WTC11 (cell line): ENCODE data around the gene CRELD2. TPM values are rescaled to one million over a fixed set of nuclear protein-coding genes. Genes with fewer than 3 reads are reported as not detected.

Source experiments
- ATAC-seq: fragments of 200-7000 bp; cut with Tn5 transposase; 2 replicates; pipeline ENCODE4 v1.10.0; 2021; ENCODE audit warnings: mild to moderate bottlenecking, moderate library complexity
- CTCF ChIA-PET: fragments of 300-600 bp; sonication (Branson Sonifier 250); formaldehyde crosslinking; loops from one replicate; lab custom pipeline; 2021; ENCODE audit warnings: antibody characterized with exemption; lab: Charles Lee
- POLR2A ChIA-PET: fragments of 350-600 bp; sonication (Branson Sonifier 250); formaldehyde crosslinking; loops from one replicate; lab custom pipeline; 2021; ENCODE audit warnings: antibody characterized with exemption; lab: Charles Lee
- DNase-seq: peaks from one replicate; pipeline ENCODE4 v3.0.0; 2021; ENCODE audit warnings: low spot score
- H3K27ac Mint-ChIP-seq: 2 replicates; pipeline ENCODE4 v1.8.0; 2021; ENCODE audit warnings: mixed read lengths
- H3K27me3 Mint-ChIP-seq: 2 replicates; pipeline ENCODE4 v1.8.0; 2021; ENCODE audit warnings: low read depth, mild to moderate bottlenecking, moderate library complexity, mixed read lengths
- H3K36me3 Mint-ChIP-seq: 2 replicates; pipeline ENCODE4 v1.8.0; 2021; ENCODE audit warnings: mixed read lengths
- H3K4me1 Mint-ChIP-seq: 2 replicates; pipeline ENCODE4 v1.8.0; 2022; ENCODE audit warnings: mixed read lengths
- H3K4me3 Mint-ChIP-seq: 2 replicates; pipeline ENCODE4 v1.8.0; 2021; ENCODE audit warnings: mild to moderate bottlenecking, moderate library complexity, mixed read lengths
- H3K9me3 Mint-ChIP-seq: 2 replicates; pipeline ENCODE4 v1.8.0; 2021; ENCODE audit warnings: mixed read lengths
- ATF1 ChIP-seq: sonication (generic); formaldehyde crosslinking; IDR thresholded peaks from 2 replicates; pipeline ENCODE4 v1.8.1; 2023; ENCODE audit warnings: mild to moderate bottlenecking, moderate library complexity, missing genetic modification reagents
- HMGA2 ChIP-seq: fragments of 250-450 bp; sonication (Bioruptor Pico); IDR thresholded peaks from 2 replicates; pipeline ENCODE4 v1.4.0; 2021; ENCODE audit warnings: mild to moderate bottlenecking, moderate library complexity
- MYBL2 ChIP-seq: sonication (generic); formaldehyde crosslinking; IDR thresholded peaks from 2 replicates; pipeline ENCODE4 v1.8.1; 2023; ENCODE audit warnings: mild to moderate bottlenecking, moderate library complexity, missing genetic modification reagents
- NR2C2 ChIP-seq: sonication (generic); formaldehyde crosslinking; IDR thresholded peaks from 2 replicates; pipeline ENCODE4 v1.8.0; 2022; ENCODE audit warnings: mild to moderate bottlenecking, missing genetic modification reagents
- TEAD1 ChIP-seq: sonication (generic); formaldehyde crosslinking; IDR thresholded peaks from 2 replicates; pipeline ENCODE4 v1.8.0; 2022; ENCODE audit warnings: mild to moderate bottlenecking, missing genetic modification reagents
- ZNF219 ChIP-seq: sonication (generic); formaldehyde crosslinking; IDR thresholded peaks from 2 replicates; pipeline ENCODE4 v1.8.0; 2023; ENCODE audit warnings: missing genetic modification reagents, mild to moderate bottlenecking, borderline replicate concordance
- ZNF232 ChIP-seq: sonication (generic); formaldehyde crosslinking; IDR thresholded peaks from 2 replicates; pipeline ENCODE4 v1.8.0; 2022; ENCODE audit warnings: mild to moderate bottlenecking, missing genetic modification reagents
- total RNA-seq: library from RNA; stranded (reverse); gene quantifications from 3 replicates; pipeline ENCODE4 v1.2.3, GENCODE V29; 2021
- TF ChIP-seq, protein P1 (sequence below): sonication (generic); formaldehyde crosslinking; IDR thresholded peaks from 2 replicates; pipeline ENCODE4 v1.8.0; 2022; ENCODE audit warnings: missing genetic modification reagents
- TF ChIP-seq, protein P2 (sequence below): fragments of 250-450 bp; sonication (Bioruptor Pico); conservative IDR thresholded peaks from 2 replicates; pipeline ENCODE4 v1.9.0; 2021; ENCODE audit warnings: mild to moderate bottlenecking
- TF ChIP-seq, protein P3 (sequence below): fragments of 250-450 bp; sonication (Bioruptor Pico); IDR thresholded peaks from 2 replicates; pipeline ENCODE4 v1.9.0; 2021; ENCODE audit warnings: mild to moderate bottlenecking
- TF ChIP-seq, protein P4 (sequence below): sonication (generic); formaldehyde crosslinking; IDR thresholded peaks from 2 replicates; pipeline ENCODE4 v1.8.0; 2022; ENCODE audit warnings: mild to moderate bottlenecking, missing genetic modification reagents
- TF ChIP-seq, protein P5 (sequence below): sonication (generic); formaldehyde crosslinking; IDR thresholded peaks from 2 replicates; pipeline ENCODE4 v1.8.0; 2023; ENCODE audit warnings: missing genetic modification reagents
- TF ChIP-seq, protein P6 (sequence below): sonication (generic); formaldehyde crosslinking; IDR thresholded peaks from 2 replicates; pipeline ENCODE4 v1.8.1; 2022; ENCODE audit warnings: low read depth, mild to moderate bottlenecking, moderate library complexity, missing genetic modification reagents, borderline replicate concordance
- TF ChIP-seq, protein P7 (sequence below): sonication (generic); formaldehyde crosslinking; IDR thresholded peaks from 2 replicates; pipeline ENCODE4 v1.8.1; 2022; ENCODE audit warnings: mild to moderate bottlenecking, missing genetic modification reagents, moderate library complexity, borderline replicate concordance
- TF ChIP-seq, protein P8 (sequence below): sonication (generic); formaldehyde crosslinking; IDR thresholded peaks from 2 replicates; pipeline ENCODE4 v1.8.0; 2022; ENCODE audit warnings: mild to moderate bottlenecking, missing genetic modification reagents
- TF ChIP-seq, protein P9 (sequence below): sonication (generic); formaldehyde crosslinking; IDR thresholded peaks from 2 replicates; pipeline ENCODE4 v1.8.1; 2023; ENCODE audit warnings: mild to moderate bottlenecking, missing genetic modification reagents, moderate library complexity
- TF ChIP-seq, protein P10 (sequence below): sonication (generic); formaldehyde crosslinking; IDR thresholded peaks from 2 replicates; pipeline ENCODE4 v1.8.1; 2022; ENCODE audit warnings: mild to moderate bottlenecking, moderate library complexity, missing genetic modification reagents

The CRELD2 gene
- total RNA-seq, 1 experiment from 2014 or later = 42.8 TPM

DNA sequence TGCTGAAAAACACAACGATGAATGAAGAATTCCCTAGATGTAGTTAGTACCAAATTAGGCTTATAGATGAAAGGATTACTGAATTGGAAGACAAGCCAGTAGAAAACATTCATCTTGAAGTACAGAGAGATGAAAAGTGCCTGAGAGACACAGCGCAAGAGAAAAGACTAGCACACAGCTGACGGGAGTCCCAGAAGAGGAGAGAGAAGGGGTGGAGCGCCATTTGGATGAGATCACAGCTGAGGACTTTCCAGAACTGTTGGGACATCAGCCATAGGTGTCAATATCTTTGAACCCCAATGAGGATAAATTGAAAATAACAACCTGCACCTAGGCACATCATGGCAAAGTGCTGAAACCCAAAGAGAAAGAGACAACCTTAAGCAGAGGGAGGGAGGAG, 25.4 kb upstream of the CRELD2 start:
- Mint-ChIP-seq H3K27ac (no peak overlapping the region), H3K4me1 (no peaks in the 10 kb centered on the region), H3K4me3 (no peak overlapping the region), H3K36me3 (peaks cover 72% of the 10 kb centered on the region), H3K9me3 (peaks cover 51% of the 10 kb centered on the region), H3K27me3 (peaks cover 3% of the 10 kb centered on the region)
- ChIA-PET CTCF (no interaction called here), POLR2A (no interaction called here)
- ATAC-seq (no peak), DNase-seq (no peak)
- TF ChIP-seq, protein P1, sequence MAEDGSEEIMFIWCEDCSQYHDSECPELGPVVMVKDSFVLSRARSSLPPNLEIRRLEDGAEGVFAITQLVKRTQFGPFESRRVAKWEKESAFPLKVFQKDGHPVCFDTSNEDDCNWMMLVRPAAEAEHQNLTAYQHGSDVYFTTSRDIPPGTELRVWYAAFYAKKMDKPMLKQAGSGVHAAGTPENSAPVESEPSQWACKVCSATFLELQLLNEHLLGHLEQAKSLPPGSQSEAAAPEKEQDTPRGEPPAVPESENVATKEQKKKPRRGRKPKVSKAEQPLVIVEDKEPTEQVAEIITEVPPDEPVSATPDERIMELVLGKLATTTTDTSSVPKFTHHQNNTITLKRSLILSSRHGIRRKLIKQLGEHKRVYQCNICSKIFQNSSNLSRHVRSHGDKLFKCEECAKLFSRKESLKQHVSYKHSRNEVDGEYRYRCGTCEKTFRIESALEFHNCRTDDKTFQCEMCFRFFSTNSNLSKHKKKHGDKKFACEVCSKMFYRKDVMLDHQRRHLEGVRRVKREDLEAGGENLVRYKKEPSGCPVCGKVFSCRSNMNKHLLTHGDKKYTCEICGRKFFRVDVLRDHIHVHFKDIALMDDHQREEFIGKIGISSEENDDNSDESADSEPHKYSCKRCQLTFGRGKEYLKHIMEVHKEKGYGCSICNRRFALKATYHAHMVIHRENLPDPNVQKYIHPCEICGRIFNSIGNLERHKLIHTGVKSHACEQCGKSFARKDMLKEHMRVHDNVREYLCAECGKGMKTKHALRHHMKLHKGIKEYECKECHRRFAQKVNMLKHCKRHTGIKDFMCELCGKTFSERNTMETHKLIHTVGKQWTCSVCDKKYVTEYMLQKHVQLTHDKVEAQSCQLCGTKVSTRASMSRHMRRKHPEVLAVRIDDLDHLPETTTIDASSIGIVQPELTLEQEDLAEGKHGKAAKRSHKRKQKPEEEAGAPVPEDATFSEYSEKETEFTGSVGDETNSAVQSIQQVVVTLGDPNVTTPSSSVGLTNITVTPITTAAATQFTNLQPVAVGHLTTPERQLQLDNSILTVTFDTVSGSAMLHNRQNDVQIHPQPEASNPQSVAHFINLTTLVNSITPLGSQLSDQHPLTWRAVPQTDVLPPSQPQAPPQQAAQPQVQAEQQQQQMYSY (CRISPR knock-in tag) = no peak
- TF ChIP-seq ZNF232 = no peak
- TF ChIP-seq, protein P2, sequence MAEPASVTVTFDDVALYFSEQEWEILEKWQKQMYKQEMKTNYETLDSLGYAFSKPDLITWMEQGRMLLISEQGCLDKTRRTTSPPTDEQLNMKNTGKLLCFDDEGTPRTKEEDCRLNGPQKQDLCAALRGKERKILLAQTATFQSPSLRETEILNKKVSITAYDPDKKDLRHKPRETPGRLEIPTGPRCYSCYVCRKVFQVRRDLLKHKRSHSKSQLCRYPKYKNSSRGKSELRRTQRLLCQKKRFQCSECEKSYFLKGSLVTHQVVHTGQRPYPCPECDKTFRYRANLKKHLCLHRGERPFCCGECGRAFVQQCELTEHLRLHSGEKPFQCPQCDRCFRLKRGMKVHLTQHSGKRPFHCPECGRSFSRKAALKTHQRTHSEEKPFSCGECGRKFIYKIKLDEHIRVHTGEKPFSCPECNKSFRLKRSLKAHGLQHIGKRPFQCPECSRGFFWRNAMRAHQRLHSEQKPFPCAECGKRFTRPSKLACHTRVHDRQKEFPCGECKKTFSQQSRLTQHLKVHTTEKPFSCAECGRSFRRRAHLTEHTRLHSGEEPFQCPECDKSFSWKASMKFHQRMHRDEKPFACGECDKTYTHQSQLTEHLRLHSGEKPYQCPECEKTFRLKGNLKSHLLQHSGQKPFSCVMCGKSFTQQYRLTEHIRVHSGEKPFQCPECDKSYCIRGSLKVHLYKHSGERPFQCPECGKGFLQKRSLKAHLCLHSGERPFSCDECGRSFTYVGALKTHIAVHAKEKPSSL (CRISPR knock-in tag) = no peak
- TF ChIP-seq, protein P3, sequence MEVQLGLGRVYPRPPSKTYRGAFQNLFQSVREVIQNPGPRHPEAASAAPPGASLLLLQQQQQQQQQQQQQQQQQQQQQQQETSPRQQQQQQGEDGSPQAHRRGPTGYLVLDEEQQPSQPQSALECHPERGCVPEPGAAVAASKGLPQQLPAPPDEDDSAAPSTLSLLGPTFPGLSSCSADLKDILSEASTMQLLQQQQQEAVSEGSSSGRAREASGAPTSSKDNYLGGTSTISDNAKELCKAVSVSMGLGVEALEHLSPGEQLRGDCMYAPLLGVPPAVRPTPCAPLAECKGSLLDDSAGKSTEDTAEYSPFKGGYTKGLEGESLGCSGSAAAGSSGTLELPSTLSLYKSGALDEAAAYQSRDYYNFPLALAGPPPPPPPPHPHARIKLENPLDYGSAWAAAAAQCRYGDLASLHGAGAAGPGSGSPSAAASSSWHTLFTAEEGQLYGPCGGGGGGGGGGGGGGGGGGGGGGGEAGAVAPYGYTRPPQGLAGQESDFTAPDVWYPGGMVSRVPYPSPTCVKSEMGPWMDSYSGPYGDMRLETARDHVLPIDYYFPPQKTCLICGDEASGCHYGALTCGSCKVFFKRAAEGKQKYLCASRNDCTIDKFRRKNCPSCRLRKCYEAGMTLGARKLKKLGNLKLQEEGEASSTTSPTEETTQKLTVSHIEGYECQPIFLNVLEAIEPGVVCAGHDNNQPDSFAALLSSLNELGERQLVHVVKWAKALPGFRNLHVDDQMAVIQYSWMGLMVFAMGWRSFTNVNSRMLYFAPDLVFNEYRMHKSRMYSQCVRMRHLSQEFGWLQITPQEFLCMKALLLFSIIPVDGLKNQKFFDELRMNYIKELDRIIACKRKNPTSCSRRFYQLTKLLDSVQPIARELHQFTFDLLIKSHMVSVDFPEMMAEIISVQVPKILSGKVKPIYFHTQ (CRISPR knock-in tag) = no peak
- TF ChIP-seq, protein P4, sequence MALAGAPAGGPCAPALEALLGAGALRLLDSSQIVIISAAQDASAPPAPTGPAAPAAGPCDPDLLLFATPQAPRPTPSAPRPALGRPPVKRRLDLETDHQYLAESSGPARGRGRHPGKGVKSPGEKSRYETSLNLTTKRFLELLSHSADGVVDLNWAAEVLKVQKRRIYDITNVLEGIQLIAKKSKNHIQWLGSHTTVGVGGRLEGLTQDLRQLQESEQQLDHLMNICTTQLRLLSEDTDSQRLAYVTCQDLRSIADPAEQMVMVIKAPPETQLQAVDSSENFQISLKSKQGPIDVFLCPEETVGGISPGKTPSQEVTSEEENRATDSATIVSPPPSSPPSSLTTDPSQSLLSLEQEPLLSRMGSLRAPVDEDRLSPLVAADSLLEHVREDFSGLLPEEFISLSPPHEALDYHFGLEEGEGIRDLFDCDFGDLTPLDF (CRISPR knock-in tag) = no peak
- TF ChIP-seq, protein P5, sequence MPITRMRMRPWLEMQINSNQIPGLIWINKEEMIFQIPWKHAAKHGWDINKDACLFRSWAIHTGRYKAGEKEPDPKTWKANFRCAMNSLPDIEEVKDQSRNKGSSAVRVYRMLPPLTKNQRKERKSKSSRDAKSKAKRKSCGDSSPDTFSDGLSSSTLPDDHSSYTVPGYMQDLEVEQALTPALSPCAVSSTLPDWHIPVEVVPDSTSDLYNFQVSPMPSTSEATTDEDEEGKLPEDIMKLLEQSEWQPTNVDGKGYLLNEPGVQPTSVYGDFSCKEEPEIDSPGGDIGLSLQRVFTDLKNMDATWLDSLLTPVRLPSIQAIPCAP (CRISPR knock-in tag) = no peak
- TF ChIP-seq, protein P6, sequence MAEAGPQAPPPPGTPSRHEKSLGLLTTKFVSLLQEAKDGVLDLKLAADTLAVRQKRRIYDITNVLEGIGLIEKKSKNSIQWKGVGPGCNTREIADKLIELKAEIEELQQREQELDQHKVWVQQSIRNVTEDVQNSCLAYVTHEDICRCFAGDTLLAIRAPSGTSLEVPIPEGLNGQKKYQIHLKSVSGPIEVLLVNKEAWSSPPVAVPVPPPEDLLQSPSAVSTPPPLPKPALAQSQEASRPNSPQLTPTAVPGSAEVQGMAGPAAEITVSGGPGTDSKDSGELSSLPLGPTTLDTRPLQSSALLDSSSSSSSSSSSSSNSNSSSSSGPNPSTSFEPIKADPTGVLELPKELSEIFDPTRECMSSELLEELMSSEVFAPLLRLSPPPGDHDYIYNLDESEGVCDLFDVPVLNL (CRISPR knock-in tag) = no peak
- no peak for TF ChIP-seq HMGA2 (CRISPR knock-in tag)
- TF ChIP-seq ATF1 (CRISPR knock-in tag) = no peak
- no peak for TF ChIP-seq MYBL2 (CRISPR knock-in tag)
- TF ChIP-seq NR2C2 (CRISPR knock-in tag) = no peak
- TF ChIP-seq, protein P7, sequence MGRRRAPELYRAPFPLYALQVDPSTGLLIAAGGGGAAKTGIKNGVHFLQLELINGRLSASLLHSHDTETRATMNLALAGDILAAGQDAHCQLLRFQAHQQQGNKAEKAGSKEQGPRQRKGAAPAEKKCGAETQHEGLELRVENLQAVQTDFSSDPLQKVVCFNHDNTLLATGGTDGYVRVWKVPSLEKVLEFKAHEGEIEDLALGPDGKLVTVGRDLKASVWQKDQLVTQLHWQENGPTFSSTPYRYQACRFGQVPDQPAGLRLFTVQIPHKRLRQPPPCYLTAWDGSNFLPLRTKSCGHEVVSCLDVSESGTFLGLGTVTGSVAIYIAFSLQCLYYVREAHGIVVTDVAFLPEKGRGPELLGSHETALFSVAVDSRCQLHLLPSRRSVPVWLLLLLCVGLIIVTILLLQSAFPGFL = no peak
- TF ChIP-seq, protein P8, sequence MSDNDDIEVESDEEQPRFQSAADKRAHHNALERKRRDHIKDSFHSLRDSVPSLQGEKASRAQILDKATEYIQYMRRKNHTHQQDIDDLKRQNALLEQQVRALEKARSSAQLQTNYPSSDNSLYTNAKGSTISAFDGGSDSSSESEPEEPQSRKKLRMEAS = no peak
- no peak for TF ChIP-seq TEAD1 (CRISPR knock-in tag)
- TF ChIP-seq, protein P9, sequence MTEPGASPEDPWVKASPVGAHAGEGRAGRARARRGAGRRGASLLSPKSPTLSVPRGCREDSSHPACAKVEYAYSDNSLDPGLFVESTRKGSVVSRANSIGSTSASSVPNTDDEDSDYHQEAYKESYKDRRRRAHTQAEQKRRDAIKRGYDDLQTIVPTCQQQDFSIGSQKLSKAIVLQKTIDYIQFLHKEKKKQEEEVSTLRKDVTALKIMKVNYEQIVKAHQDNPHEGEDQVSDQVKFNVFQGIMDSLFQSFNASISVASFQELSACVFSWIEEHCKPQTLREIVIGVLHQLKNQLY (CRISPR knock-in tag) = no peak
- TF ChIP-seq, protein P10, sequence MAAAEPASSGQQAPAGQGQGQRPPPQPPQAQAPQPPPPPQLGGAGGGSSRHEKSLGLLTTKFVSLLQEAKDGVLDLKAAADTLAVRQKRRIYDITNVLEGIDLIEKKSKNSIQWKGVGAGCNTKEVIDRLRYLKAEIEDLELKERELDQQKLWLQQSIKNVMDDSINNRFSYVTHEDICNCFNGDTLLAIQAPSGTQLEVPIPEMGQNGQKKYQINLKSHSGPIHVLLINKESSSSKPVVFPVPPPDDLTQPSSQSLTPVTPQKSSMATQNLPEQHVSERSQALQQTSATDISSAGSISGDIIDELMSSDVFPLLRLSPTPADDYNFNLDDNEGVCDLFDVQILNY = no peak
- no peak for TF ChIP-seq ZNF219 (CRISPR knock-in tag)
